Epidermal melanocyte (primary cell): ENCODE data around the gene SP100.
"Not testable (repeated sequence)": the region's sequence is repeated elsewhere in the genome, so short reads cannot be mapped to it uniquely, and the experiment has no call there.

ENCODE experiments used
- DNase-seq: peaks from one replicate; pipeline ENCODE4 v3.0.0; 2011; ENCODE audit warnings: low spot score; ENCODE audit not compliant: insufficient read length

The SP100 gene

GRCh38 chr2:230418341-230419016 is 2.5 kb downstream of the SP100 start:
- DNase-seq = no peak

- DNase-seq = no peak
Measured at GRCh38 chr2:230419181-230419580, 3.2 kb downstream of the SP100 start.

- DNase-seq = no peak
Measured at GRCh38 chr2:230422149-230422548, 6.1 kb downstream of the SP100 start.

DNA sequence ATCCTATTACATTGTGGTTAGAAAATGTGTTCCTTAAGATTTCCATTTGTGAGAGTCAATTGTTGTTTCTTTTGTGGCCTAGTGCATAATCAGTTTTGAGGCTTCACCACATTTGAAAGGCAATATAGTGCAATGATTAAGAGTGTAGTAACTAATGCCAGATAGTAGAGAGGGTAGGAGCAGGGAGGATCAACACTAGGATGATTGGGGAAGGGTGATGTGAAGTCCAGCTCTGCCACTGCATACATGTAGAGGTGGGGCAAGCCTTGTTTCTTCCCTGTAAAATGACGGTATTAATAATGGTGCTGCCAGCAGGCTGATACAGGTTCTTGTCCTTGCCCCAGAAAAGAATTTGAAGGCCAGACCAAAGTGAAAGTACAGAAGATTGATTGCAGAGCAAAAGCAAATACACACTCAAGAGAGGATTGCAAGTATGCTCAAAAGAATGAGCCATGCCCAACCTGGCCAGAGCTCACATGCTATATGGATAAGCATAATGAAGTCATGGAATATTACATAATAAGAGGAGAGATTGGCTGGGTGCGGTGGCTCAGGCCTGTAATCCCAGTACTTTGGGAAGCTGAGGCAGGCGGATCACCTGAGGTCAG is 8.0 kb downstream of the SP100 start:
- DNase-seq = no peak

DNA sequence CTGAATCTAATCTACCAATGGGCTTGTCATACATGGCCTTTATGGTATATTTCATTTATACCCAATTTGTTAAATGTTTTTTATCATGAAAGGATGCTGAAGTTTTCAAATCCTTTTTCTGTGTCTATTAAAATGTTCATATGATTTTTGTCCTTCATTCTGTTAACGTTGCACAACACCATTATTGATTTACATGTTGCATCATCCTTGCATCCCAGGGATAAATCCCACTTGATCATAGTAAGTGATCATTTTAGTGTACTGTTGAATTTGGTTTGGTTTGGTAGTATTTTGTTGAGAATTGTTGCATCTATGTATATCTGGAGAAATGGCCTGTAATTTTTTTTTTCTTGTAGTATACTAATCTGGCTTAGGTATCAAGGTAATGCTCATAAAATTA is 9.4 kb downstream of the SP100 start:
- DNase-seq = no peak

GRCh38 chr2:230429513-230429912 is 13.5 kb downstream of the SP100 start:
- DNase-seq = no peak

GRCh38 chr2:230430957-230431910 is 15.2 kb downstream of the SP100 start:
- DNase-seq = no peak

DNA sequence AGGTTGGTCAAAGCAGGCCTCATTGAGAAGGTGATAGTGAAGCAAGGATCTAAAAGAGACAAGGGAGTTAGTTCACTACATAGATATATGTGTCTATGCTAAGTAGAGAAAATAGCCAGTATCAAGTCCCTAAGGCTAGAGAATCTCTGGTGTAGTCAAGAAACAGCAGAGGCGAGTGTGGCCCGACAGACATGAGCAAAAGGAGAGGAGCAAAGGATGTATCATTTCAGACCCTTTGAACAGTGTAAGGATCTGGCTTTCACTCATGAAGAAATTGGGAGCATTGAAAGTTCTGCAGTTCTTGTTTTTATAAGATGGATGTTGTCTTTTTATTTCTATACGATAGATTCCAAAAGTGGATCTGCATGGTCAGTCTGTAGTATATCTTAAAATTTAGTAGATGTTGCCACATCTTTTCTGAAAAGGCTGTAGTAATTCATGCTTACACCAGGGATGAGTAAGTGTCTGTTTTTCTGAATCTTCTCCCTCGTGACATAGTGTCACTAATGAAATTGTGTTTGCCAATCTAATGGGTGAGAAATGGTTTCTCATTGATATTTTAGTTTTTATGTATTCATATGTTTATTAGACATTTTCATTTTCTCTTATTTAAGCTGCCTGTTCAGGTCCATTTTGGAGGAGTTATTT is 18.8 kb downstream of the SP100 start:
- no peak for DNase-seq

- no peak for DNase-seq
Measured at GRCh38 chr2:230435431-230435830, 19.4 kb downstream of the SP100 start.

GRCh38 chr2:230439121-230439520 is 23.1 kb downstream of the SP100 start:
- not testable (repeated sequence) for DNase-seq

DNA sequence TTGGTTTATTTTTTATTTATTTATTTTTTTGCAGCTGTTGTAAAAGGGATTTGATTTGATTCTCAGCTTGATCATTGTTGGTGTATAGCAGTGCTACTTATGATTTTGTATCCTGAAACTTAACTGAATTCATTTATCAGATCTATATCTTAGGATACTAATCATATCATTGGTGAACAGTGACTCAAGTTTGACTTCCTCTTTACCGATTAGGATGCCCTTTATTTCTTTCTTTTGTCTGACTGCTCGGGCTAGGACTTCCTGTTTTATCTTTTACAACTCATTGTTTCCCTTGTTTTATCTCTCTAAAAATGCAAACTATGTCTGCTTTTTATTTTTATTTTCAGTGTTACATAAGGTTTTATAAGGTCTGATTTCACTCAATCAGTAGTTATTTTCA is 23.6 kb downstream of the SP100 start:
- no peak for DNase-seq

DNA sequence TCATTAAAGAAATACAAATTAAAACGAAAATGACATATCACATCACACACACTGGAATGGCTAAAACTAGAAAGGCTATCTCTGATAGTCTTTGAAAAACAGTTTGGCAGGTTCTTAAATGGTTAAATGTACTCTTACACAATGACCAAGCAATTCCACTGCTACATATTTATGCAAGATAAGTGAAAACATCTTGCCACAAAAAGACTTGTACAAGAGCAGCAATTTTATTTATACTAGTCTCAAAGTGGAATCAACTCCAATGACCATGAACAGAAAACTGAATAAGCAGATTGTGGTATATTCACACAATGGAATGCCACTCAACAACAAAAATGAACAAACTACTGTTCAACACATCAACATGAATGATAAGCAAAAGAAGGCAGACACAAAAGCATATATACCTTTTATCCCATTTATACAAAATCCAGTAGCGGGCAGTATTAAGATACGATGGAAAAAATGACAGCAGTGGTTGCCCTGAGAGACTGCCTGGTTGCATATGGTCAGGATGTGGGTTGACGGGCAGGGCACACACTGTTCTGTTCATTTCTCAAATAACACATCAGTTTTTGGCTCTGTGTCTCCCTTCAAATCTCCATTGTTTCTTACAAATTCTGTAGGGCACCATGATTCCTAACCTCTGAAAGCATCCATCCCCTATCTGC is 25.4 kb downstream of the SP100 start:
- DNase-seq = no peak

- no peak for DNase-seq
Measured at GRCh38 chr2:230443541-230443940, 27.5 kb downstream of the SP100 start.

GRCh38 chr2:230444832-230445231 is 28.8 kb downstream of the SP100 start:
- DNase-seq = no peak

DNA sequence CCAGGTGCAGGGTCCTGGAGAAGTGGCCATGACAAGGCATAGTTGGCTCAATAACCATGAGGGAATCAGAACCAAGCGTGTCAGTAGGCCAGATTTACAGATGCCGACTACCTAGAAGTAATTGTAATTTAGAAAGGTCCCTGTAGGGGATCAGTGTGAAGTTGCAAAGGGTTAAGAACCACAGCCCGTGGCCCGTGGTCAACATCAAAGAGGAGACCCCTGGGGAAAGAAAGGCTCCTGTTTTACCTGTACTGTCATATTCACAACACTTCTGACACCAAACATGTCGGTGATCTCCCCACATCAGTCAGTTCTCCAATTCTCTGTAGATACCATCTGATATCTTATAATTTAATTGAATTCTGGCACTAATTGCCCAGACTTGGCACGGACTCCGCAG is 31.0 kb downstream of the SP100 start:
- no peak for DNase-seq

DNA sequence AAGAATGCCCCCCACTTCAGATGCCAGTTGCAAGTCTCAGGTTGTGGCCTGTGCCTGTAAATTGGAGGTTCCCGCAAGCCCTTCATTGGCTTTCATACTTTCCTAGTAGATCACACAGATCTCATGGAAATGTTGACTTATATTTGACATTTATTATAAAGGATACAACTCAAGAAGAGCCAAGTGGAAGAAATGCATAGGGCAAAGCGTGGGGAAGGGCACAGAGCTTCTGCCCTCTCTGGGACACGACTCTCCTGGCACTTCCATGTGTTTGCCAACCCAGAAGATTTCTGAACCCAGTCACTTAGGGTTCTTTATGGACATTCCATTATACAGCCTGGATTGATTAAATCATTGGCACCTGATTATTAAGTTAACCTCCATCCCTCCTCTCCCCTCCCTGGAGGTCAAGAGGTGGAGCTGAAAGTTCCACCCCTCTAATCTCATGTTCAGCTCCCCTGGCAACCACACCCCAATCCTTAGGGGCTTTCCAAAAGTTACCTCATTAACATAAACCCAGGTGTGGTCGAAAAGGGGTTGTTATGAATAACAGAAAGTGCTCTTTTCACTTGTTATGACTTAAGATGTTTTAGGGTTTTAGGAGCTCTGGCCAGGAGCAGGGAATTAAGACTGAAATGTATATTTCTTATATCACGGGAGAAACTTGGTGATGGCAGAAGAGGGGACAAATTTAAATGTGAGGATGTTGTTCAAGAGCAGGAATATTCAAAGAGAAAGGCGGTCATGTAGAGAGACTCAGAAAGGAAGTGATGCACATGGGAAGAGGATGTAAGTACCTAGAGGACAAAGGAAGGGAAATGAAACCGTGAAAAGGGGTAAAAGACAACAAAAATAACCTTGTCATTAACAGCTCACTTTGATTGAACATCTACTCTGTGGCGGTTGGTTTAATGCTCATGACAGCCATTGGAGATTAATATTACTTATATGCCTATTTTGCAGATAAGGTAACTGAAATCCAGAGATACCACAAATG is 31.8 kb downstream of the SP100 start:
- no peak for DNase-seq

GRCh38 chr2:230449901-230450467 is 34.0 kb downstream of the SP100 start:
- no peak for DNase-seq

DNA sequence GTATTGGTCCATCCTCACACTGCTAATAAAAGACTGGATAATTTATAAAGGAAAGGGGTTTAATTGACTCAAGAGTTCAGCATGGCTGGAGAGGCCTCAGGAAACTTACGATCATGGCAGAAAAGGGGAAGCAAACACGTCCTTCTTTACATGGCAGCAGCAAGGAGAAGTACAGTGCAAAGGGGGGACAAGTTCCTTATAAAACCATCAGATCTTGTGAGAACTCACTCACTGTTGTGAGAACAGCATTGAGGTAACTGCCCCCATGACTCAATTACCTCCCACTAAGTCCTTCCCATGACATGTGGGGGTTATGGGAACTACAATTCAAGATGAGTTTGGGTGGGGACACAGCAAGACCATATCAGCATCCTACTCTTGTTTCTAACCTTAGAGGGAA is 37.0 kb downstream of the SP100 start:
- no peak for DNase-seq

DNA sequence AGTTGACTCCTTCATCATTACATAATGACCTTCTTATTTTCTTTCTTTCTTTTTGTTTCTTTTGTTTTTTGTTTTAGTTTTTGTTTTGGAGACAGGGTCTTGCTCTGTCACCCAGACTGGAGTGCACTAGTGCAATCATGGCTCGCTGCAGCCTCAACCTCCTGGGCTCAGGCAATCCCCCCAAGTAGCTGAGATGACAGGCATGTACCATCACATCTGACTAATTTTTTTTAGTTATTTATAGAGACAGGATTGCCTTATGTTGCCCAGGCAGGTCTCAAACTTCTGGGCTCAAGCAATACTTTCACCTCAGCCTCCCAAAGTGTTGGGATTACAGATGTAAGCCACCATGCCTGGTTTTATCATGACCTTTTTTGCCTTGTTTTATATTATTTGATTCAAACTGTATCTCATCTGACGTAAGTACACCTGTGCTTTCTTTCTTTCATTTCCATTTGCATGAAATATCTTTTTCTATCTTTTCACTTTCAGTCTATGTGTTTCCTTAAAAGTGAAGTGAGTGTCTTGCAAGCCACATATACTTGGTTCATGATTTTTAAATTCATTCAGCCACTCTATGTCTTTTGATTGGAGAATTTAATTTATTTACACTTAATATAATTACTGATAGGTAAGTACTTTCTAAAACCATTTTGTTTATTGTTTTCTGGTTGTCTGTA is 39.1 kb downstream of the SP100 start:
- DNase-seq = no peak
